Testis (tissue), 2 donors: Measurements from ENCODE around the gene CIDEB.

Experiments used
- CTCF ChIP-seq, 3 experiments: fragments of 450-650 bp in 2 of 3; fragments of 200-600 bp in 1 of 3; sonication (generic) in 1 of 3; IDR thresholded peaks; one replicate each; pipeline ENCODE4 v1.5.1; 2016 to 2019; ENCODE audit warnings: antibody characterized with exemption in 3 of 3, mild to moderate bottlenecking in 2 of 3, moderate library complexity in 1 of 3
- POLR2A ChIP-seq: fragments of 450-650 bp; IDR thresholded peaks from one replicate; pipeline ENCODE4 v1.6.1; 2017; ENCODE audit warnings: antibody characterized with exemption, mild to moderate bottlenecking, moderate library complexity

GRCh38 chr14:24310265-24310645 lies 2.5 kb upstream of the CIDEB start:
- TF ChIP-seq CTCF (IDR thresholded peaks at IDR 0.05), result no peak
- no peak for TF ChIP-seq POLR2A
